ENCODE data around the gene IRF2BP2.
A peak's percentile ranks its signal among the peaks of the same experiment; 100 is the strongest.

IRF2BP2 gene

GRCh38 chr1:234582186-234582585 lies 27.8 kb downstream of the IRF2BP2 start:
- no peak for TF ChIP-seq CTCF (IDR thresholded peaks at IDR 0.05; ENCODE audit: borderline replicate concordance, insufficient read depth, low read depth, low read length)
- H3K4me3 ChIP-seq (ENCODE audit: low read depth, low read length): no peak overlapping the region

GRCh38 chr1:234581063-234581714 lies 28.8 kb downstream of the IRF2BP2 start:
- no peak for TF ChIP-seq CTCF (IDR thresholded peaks at IDR 0.05; ENCODE audit: borderline replicate concordance, insufficient read depth, low read depth, low read length)
- H3K4me3 ChIP-seq (ENCODE audit: low read depth, low read length): no peak overlapping the region

- TF ChIP-seq CTCF (IDR thresholded peaks at IDR 0.05; ENCODE audit: borderline replicate concordance, insufficient read depth, low read depth, low read length): peak; percentile 23; the same call in 1 of the 2 replicates
These were observed 30.0 kb downstream of the IRF2BP2 start for GRCh38 chr1:234579967-234580366.

GRCh38 chr1:234578735-234579134 lies 31.2 kb downstream of the IRF2BP2 start:
- no peak for TF ChIP-seq CTCF (IDR thresholded peaks at IDR 0.05; ENCODE audit: borderline replicate concordance, insufficient read depth, low read depth, low read length)

More at GRCh38 chr1:234579967-234580366, 30.0 kb downstream of the IRF2BP2 start:
- H3K4me3 ChIP-seq (ENCODE audit: low read depth, low read length): no peak overlapping the region

GRCh38 chr1:234578087-234578486 lies 31.9 kb downstream of the IRF2BP2 start:
- no peak overlapping the region for H3K4me3 ChIP-seq (ENCODE audit: low read depth, low read length)
- no peak for TF ChIP-seq CTCF (IDR thresholded peaks at IDR 0.05; ENCODE audit: borderline replicate concordance, insufficient read depth, low read depth, low read length)

More at GRCh38 chr1:234578735-234579134, 31.2 kb downstream of the IRF2BP2 start:
- no peak overlapping the region for H3K4me3 ChIP-seq (ENCODE audit: low read depth, low read length)

GRCh38 chr1:234573711-234574299 lies 36.2 kb downstream of the IRF2BP2 start:
- no peak overlapping the region for H3K4me3 ChIP-seq (ENCODE audit: low read depth, low read length)
- no peak for TF ChIP-seq CTCF (IDR thresholded peaks at IDR 0.05; ENCODE audit: borderline replicate concordance, insufficient read depth, low read depth, low read length)

- no peak for TF ChIP-seq CTCF (IDR thresholded peaks at IDR 0.05; ENCODE audit: borderline replicate concordance, insufficient read depth, low read depth, low read length)
- H3K4me3 ChIP-seq (ENCODE audit: low read depth, low read length): no peak overlapping the region
These were observed 37.0 kb downstream of the IRF2BP2 start for GRCh38 chr1:234572966-234573365.
